Gastroesophageal sphincter (tissue), 4 donors: ENCODE results near the gene RFC1. TPM values are rescaled to one million over a fixed set of nuclear protein-coding genes. Genes with fewer than 3 reads are reported as not detected.

Experiments used
- ATAC-seq: fragments of 150-250 bp; one replicate; pipeline ENCODE4 v1.9.1; 2016; ENCODE audit warnings: mild to moderate bottlenecking, moderate library complexity
- H3K27ac ChIP-seq, 4 donors: fragments of 200-600 bp; sonication (generic) in 3 of 4; 1 replicate in 3 of 4; 2 replicates in 1 of 4; pipeline ENCODE4 v1.5.1; 2016 to 2019
- H3K27me3 ChIP-seq: fragments of 200-600 bp; sonication (generic); one replicate; pipeline ENCODE4 v1.5.1; 2019
- H3K36me3 ChIP-seq, 2 donors: fragments of 200-600 bp; sonication (generic); one replicate each; pipeline ENCODE4 v1.5.1; 2019; ENCODE audit warnings: control low read depth in 1 of 2
- H3K4me1 ChIP-seq, 3 donors: fragments of 200-600 bp; sonication (generic); 1 replicate in 2 of 3; 2 replicates in 1 of 3; pipeline ENCODE4 v1.5.1; 2016 to 2019; ENCODE audit warnings: control low read depth in 2 of 3
- H3K4me3 ChIP-seq, 2 donors: fragments of 200-600 bp; sonication (generic); one replicate each; pipeline ENCODE4 v1.5.1; 2019; ENCODE audit warnings: mild to moderate bottlenecking in 1 of 2, moderate library complexity in 1 of 2
- H3K9me3 ChIP-seq, 3 donors: fragments of 200-600 bp; sonication (generic); one replicate each; pipeline ENCODE4 v1.5.1; 2017 to 2019; ENCODE audit warnings: control low read depth in 2 of 3
- EP300 ChIP-seq: sonication (generic); formaldehyde crosslinking; IDR thresholded peaks from one replicate; pipeline ENCODE4 v1.6.1; 2017; ENCODE audit warnings: antibody characterized with exemption, mild to moderate bottlenecking
- POLR2A ChIP-seq, 2 donors: fragments of 450-650 bp; IDR thresholded peaks; one replicate each; pipeline ENCODE4 v1.6.1; 2017; ENCODE audit warnings: antibody characterized with exemption in 2 of 2, mild to moderate bottlenecking in 2 of 2, moderate library complexity in 1 of 2
- POLR2AphosphoS5 ChIP-seq: sonication (generic); formaldehyde crosslinking; IDR thresholded peaks from one replicate; pipeline ENCODE4 v1.6.1; 2017; ENCODE audit warnings: antibody characterized with exemption
- WGBS, 2 donors: methylation state at CpG; one replicate each; pipeline ENCODE4 v1.1.5; 2018; ENCODE audit warnings: low coverage in 1 of 2; 5-methylcytosine and 5-hydroxymethylcytosine counted together
- total RNA-seq, 4 donors: library from RNA; depleted of rRNA; stranded (reverse); fragments of >200 nt; gene quantifications; one replicate each; pipeline ENCODE4 v1.1.0, GENCODE V29; 2016
- TF ChIP-seq, protein P1 (sequence below), 4 experiments: fragments of 200-600 bp in 2 of 4; fragments of 450-650 bp in 2 of 4; sonication (generic) in 1 of 4; IDR thresholded peaks; one replicate each; pipeline ENCODE4 v1.5.1; 2017 to 2019; ENCODE audit warnings: antibody characterized with exemption in 4 of 4, mild to moderate bottlenecking in 2 of 4, moderate library complexity in 2 of 4

RFC1 gene
- total RNA-seq, 4 donors from 2014 or later = 37.1 to 51.8 (median 41.0) TPM

DNA sequence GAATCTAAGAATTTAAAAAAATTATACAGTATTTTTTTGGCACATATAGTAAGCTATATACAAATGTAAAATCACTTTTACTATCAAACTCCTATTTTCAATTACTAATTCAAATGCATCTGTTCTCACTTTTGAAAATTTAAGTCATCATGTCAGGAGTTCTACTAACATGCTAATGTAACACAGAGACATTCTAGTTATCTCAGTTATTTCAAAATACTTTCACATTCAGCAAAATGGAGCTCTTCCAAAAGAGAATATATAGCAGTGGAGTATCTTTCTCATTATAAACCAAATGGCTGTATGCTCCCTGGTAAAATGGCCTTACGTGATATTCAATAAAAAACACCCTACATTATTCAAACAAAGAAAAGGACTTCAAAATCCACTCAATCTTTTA lies 42.3 kb downstream of the RFC1 start:
- Histone ChIP-seq H3K27ac (no peak overlapping the region), H3K9me3 (no peaks in the 10 kb centered on the region), H3K27me3 (no peaks in the 10 kb centered on the region), H3K4me1 (no peaks in the 10 kb centered on the region), H3K36me3 (peaks cover 2 to 73% of the 10 kb centered on the region in 2 donors), H3K4me3 (no peak overlapping the region)
- ATAC-seq = no peak
- 67 to 100% methylated on average over 1 of the region's 1 CpG for WGBS, 2 donors
- TF ChIP-seq EP300 (no peak), POLR2AphosphoS5 (no peak), POLR2A (IDR thresholded peaks at IDR 0.05) (no peak)
- TF ChIP-seq, protein P1, sequence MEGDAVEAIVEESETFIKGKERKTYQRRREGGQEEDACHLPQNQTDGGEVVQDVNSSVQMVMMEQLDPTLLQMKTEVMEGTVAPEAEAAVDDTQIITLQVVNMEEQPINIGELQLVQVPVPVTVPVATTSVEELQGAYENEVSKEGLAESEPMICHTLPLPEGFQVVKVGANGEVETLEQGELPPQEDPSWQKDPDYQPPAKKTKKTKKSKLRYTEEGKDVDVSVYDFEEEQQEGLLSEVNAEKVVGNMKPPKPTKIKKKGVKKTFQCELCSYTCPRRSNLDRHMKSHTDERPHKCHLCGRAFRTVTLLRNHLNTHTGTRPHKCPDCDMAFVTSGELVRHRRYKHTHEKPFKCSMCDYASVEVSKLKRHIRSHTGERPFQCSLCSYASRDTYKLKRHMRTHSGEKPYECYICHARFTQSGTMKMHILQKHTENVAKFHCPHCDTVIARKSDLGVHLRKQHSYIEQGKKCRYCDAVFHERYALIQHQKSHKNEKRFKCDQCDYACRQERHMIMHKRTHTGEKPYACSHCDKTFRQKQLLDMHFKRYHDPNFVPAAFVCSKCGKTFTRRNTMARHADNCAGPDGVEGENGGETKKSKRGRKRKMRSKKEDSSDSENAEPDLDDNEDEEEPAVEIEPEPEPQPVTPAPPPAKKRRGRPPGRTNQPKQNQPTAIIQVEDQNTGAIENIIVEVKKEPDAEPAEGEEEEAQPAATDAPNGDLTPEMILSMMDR (IDR thresholded peaks at IDR 0.05) = no peak

DNA sequence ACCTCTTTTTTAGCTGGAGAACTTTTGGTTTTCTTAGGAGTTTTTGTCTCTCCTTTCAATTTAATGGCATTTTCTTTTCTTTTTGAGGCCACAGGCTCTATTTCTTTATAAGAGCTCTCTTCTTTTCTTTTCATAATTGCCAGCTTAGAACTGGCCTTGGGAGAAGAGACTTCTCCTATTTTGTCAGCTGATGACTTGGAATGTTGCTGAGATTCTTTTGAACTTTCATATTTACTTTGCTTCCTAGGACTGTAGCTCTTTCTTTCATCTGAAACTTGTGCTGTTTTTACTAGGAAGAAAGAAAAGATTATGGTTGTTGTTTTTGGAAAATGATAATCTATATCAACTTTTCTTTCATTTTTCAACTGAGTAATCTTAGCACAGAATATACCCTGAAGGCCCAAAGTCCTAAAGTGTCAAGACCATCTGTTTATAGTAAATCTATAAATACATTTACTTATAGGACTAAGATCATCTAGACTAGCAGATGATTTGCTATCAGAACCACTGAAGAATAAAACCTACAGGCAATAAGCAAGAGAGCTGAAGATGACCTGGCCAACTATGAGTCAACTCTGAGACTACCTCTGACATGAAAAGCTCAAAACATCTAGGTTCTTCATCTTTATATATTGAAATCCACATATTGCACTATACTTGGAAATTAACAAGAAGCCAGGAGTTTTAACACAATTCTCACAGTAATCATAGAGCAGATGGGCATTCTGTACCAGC lies 45.6 kb downstream of the RFC1 start:
- Histone ChIP-seq H3K36me3 (peaks cover 2 to 80% of the 10 kb centered on the region in 2 donors), H3K4me3 (no peak overlapping the region), H3K27me3 (no peaks in the 10 kb centered on the region), H3K9me3 (no peaks in the 10 kb centered on the region), H3K27ac (no peak overlapping the region), H3K4me1 (no peaks in the 10 kb centered on the region)
- TF ChIP-seq EP300 = no peak
- TF ChIP-seq, protein P1 (IDR thresholded peaks at IDR 0.05) = no peak
- TF ChIP-seq POLR2AphosphoS5 = no peak
- no peak for TF ChIP-seq POLR2A (IDR thresholded peaks at IDR 0.05)
- ATAC-seq = no peak

DNA sequence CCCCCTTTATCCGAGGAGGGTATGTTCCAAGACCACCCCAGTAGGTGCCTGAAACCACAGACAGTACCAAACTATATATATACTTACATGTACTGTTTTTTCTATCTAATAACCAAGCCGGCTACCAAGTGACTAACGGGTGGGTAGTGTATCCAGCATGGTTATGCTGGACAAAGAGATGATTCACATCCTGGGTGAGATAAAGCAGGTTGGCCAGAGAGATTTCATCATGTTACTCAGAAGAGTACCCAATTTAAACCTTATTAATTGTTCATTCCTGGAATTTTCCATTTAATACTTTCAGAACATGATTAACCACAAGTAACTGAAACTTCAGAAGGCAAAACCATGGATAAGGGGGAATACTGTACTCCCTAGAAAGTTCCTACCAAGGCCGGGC lies 46.5 kb downstream of the RFC1 start:
- TF ChIP-seq POLR2AphosphoS5 (no peak), POLR2A (IDR thresholded peaks at IDR 0.05) (no peak), EP300 (no peak)
- TF ChIP-seq, protein P1 (IDR thresholded peaks at IDR 0.05) = no peak
- Histone ChIP-seq H3K27ac (no peak overlapping the region), H3K4me3 (no peak overlapping the region), H3K27me3 (no peaks in the 10 kb centered on the region), H3K9me3 (no peaks in the 10 kb centered on the region), H3K4me1 (no peaks in the 10 kb centered on the region), H3K36me3 (peaks cover 2 to 80% of the 10 kb centered on the region in 2 donors)
- ATAC-seq = no peak
- 65 to 86% methylated on average over 2 to 4 of the region's 4 CpGs for WGBS, 2 donors

DNA sequence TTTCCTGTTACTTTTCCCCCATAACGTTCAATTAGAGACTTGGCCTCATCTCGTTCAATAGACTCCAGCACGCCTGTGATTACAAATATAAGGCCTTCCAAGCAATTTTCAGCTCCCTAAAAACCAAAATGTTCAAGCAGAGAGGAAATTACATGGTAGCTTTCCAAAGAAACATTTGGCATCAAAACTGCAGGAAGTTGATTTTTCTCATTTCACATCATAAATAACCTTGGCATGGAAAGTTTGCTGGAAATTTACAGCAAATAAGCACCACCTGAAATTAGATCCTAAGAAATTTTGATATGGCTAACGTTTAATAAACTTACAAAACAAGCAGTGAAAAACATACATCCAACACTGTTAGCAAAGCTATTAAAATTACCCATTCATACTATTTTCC lies 53.3 kb downstream of the RFC1 start:
- Histone ChIP-seq H3K4me3 (no peak overlapping the region), H3K9me3 (no peaks in the 10 kb centered on the region), H3K36me3 (peaks cover 8 to 91% of the 10 kb centered on the region in 2 donors), H3K27me3 (no peaks in the 10 kb centered on the region), H3K4me1 (peaks cover 0 to 9% (median 0%) of the 10 kb centered on the region in 3 donors), H3K27ac (no peak overlapping the region)
- TF ChIP-seq, protein P1 (IDR thresholded peaks at IDR 0.05) = no peak
- no peak for TF ChIP-seq POLR2AphosphoS5
- TF ChIP-seq EP300 = no peak
- TF ChIP-seq POLR2A (IDR thresholded peaks at IDR 0.05) = no peak
- 30 to 51% methylated on average over 4 of the region's 4 CpGs for WGBS, 2 donors
- no peak for ATAC-seq

DNA sequence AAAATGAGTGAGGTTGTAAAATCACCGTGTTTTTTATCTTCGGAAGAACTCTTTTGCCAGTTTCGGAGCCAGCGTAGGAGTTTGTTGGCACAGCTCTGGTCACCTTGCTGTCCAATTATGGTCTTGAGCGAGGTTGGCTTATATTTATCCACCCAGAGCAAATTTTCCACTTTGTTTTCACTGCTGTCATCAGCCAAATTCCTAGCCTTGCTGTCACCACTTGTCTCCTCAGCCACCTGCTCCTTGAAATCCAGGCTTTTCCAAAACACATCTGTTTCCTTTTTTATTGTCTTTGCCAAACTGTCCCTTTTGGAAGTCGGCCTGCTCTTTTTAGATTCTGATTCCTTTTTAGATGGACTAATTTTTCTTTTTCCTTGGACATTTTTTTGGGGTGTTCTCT lies 57.6 kb downstream of the RFC1 start:
- peaks cover 8 to 94% of the 10 kb centered on the region in 2 donors for H3K36me3 ChIP-seq
- TF ChIP-seq POLR2AphosphoS5 (no peak), EP300 (no peak)
- TF ChIP-seq, protein P1 (IDR thresholded peaks at IDR 0.05) = no peak
- peak overlapping the region in 2 of 4 donors; percentile 41 to 45 for H3K27ac ChIP-seq
- H3K9me3 ChIP-seq = no peaks in the 10 kb centered on the region
- H3K4me3 ChIP-seq = no peak overlapping the region
- H3K4me1 ChIP-seq = peaks cover 0 to 9% (median 0%) of the 10 kb centered on the region in 3 donors
- no peaks in the 10 kb centered on the region for H3K27me3 ChIP-seq
- 52 to 62% methylated on average over 6 of the region's 6 CpGs for WGBS, 2 donors
- peak; percentile 70 for ATAC-seq
